ENCODE measurements around the gene ARL4A.

The ARL4A gene

GRCh38 chr7:12737373-12737772 is 49.9 kb downstream of the ARL4A start:
- H3K4me3 ChIP-seq (ENCODE audit: low read depth, low read length): no peak overlapping the region
- DNase-seq (ENCODE audit: low read depth): no peak
- no peak for TF ChIP-seq CTCF (IDR thresholded peaks at IDR 0.05; ENCODE audit: low read depth, low read length, missing control alignments)

- no peak for DNase-seq (ENCODE audit: low read depth)
- no peak overlapping the region for H3K4me3 ChIP-seq (ENCODE audit: low read depth, low read length)
- no peak for TF ChIP-seq CTCF (IDR thresholded peaks at IDR 0.05; ENCODE audit: low read depth, low read length, missing control alignments)
These were observed 50.4 kb downstream of the ARL4A start for GRCh38 chr7:12737836-12738235.

- no peak for DNase-seq (ENCODE audit: low read depth)
- no peak overlapping the region for H3K4me3 ChIP-seq (ENCODE audit: low read depth, low read length)
- no peak for TF ChIP-seq CTCF (IDR thresholded peaks at IDR 0.05; ENCODE audit: low read depth, low read length, missing control alignments)
These were observed 51.2 kb downstream of the ARL4A start for GRCh38 chr7:12738665-12739064.
